Measurements from ENCODE around the gene PTPRG.

- no peak for TF ChIP-seq EZH2phosphoT487 (IDR thresholded peaks at IDR 0.05; ENCODE audit: insufficient read depth, low read depth)
- TF ChIP-seq EZH2 (IDR thresholded peaks at IDR 0.05; ENCODE audit: insufficient read depth, poor library complexity, severe bottlenecking): no peak
Measured at GRCh38 chr3:61861410-61861809, 300.0 kb downstream of the PTPRG start.

All from GM23248 (cell line).